GM19193 (cell line): ENCODE measurements around the gene CTSE.

Source experiments
- POLR2A ChIP-seq: IDR thresholded peaks from 4 replicates; pipeline ENCODE4 v1.6.1; 2011; ENCODE audit not compliant: insufficient read depth, insufficient read length; ENCODE audit errors: extremely low read depth

CTSE gene

GRCh38 chr1:206020393-206021007, 3.2 kb downstream of the CTSE start:
- no peak for TF ChIP-seq POLR2A

- no peak for TF ChIP-seq POLR2A
Measured at GRCh38 chr1:206015071-206015470, 8.6 kb downstream of the CTSE start.

GRCh38 chr1:206014601-206015000, 9.1 kb downstream of the CTSE start:
- TF ChIP-seq POLR2A = no peak

GRCh38 chr1:206013026-206013795, 10.5 kb downstream of the CTSE start:
- TF ChIP-seq POLR2A = no peak

GRCh38 chr1:206012086-206012859, 11.4 kb downstream of the CTSE start:
- TF ChIP-seq POLR2A = peak; percentile 38

GRCh38 chr1:206011057-206011456, 12.6 kb downstream of the CTSE start:
- no peak for TF ChIP-seq POLR2A

GRCh38 chr1:206010060-206010459, 13.6 kb downstream of the CTSE start:
- no peak for TF ChIP-seq POLR2A

- no peak for TF ChIP-seq POLR2A
Measured at GRCh38 chr1:206006946-206007345, 16.7 kb downstream of the CTSE start.

GRCh38 chr1:206005778-206006180, 17.9 kb downstream of the CTSE start:
- TF ChIP-seq POLR2A = no peak

GRCh38 chr1:206005234-206005633, 18.5 kb downstream of the CTSE start:
- TF ChIP-seq POLR2A = no peak

GRCh38 chr1:206004826-206005225, 18.9 kb downstream of the CTSE start:
- no peak for TF ChIP-seq POLR2A

GRCh38 chr1:206003854-206004800, 19.6 kb downstream of the CTSE start:
- no peak for TF ChIP-seq POLR2A

- no peak for TF ChIP-seq POLR2A
Measured at GRCh38 chr1:206002871-206003801, 20.6 kb downstream of the CTSE start, which contains the start of gene RAB7B. Gene RAB7B (minus strand): TSS chr1:206003395. CDS start chr1:205994135, 9,260 bp downstream.
